Central memory CD8-positive, alpha-beta T cell (primary cell): ENCODE results near the gene COL17A1.

Experiments
- ATAC-seq: fragments of 150-1000 bp; cut with Tn5 transposase; replicated peaks from 2 replicates; pipeline ENCODE4 v1.10.0; 2022; ENCODE audit warnings: mild to moderate bottlenecking, moderate FRiP score, moderate number of reproducible peaks; ENCODE audit not compliant: poor library complexity, severe bottlenecking; ENCODE audit errors: extremely low read depth
- DNase-seq, 2 donors: peaks; one replicate each; pipeline ENCODE4 v3.0.0; 2021; ENCODE audit warnings: low spot score in 2 of 2
- H3K27ac Mint-ChIP-seq: one replicate; pipeline ENCODE4 v1.8.0; 2022; ENCODE audit warnings: low read depth, mild to moderate bottlenecking, moderate library complexity, mixed read lengths
- H3K27me3 Mint-ChIP-seq: one replicate; pipeline ENCODE4 v1.8.0; 2022; ENCODE audit warnings: mixed read lengths
- H3K36me3 Mint-ChIP-seq: one replicate; pipeline ENCODE4 v1.8.0; 2022; ENCODE audit warnings: mild to moderate bottlenecking, moderate library complexity, mixed read lengths; ENCODE audit not compliant: insufficient read depth
- H3K4me1 Mint-ChIP-seq: one replicate; pipeline ENCODE4 v1.8.0; 2022; ENCODE audit warnings: mixed read lengths
- H3K4me3 Mint-ChIP-seq: one replicate; pipeline ENCODE4 v1.8.0; 2022; ENCODE audit warnings: mild to moderate bottlenecking, moderate library complexity, mixed read lengths
- H3K9me3 Mint-ChIP-seq: one replicate; pipeline ENCODE4 v1.8.0; 2022; ENCODE audit warnings: mixed read lengths

COL17A1 gene

DNA sequence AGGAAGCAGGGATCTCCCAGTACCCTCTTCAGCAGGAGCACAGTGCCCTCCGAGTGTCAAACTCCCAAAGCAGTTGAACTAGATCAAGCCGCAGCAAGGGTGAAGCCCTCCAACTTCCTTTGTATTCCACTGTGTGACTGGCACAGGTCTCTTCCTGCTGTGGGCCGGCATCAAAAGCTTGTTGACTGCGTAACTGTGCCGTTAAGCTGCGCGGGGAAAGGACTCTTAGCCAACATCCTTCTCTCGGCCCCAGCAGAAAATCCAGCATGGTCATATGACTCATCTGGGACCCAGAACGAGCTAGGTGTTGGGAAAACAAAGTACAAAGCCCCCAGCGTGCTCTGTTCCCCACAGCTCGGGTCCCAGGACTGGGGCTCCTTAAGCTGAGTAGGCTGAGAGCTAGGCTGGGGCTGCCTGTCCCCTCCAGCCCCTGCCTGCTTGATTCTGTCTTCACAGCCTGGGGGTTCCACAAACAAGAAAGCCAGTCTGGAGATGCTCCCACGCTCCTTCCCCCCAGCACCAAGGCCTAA lies 52.2 kb downstream of the COL17A1 start:
- no peak overlapping the region for H3K27ac Mint-ChIP-seq
- H3K4me3 Mint-ChIP-seq: no peak overlapping the region
- DNase-seq: no peak
- H3K9me3 Mint-ChIP-seq: no peaks in the 10 kb centered on the region
- ATAC-seq: no peak
- peaks cover 12% of the 10 kb centered on the region for H3K36me3 Mint-ChIP-seq
- no peaks in the 10 kb centered on the region for H3K4me1 Mint-ChIP-seq
- no peaks in the 10 kb centered on the region for H3K27me3 Mint-ChIP-seq

DNA sequence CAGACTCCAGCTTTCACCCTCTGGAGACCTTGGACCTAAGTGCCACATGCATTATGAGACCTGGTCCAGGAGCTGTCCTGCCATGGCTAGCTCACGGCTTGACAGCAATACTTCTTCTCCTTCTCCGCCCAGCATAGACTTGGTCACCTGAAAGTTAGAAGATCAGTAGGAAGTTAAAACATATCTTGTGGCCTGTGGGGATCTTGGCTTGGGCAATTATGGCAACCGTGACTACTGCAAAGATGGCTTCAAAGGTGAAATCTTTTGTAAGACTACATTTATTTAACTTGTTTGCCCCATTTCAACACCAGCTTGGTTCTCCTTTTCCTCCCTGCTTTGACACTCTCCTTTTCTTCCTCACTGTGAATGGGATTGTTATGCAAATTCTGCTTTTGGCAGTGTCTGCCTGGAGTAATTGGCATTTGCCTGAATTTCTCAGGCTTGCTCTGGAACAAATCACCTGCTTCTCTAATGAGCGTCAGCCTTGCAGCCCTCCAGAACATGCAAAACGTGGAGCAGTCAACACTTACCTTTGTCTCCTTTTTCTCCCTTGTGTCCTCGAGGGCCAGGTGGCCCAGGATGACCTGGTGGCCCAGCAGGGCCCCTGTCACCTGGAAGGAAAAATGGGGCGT lies 53.4 kb downstream of the COL17A1 start:
- H3K9me3 Mint-ChIP-seq: no peaks in the 10 kb centered on the region
- no peak for ATAC-seq
- no peak for DNase-seq
- peaks cover 12% of the 10 kb centered on the region for H3K36me3 Mint-ChIP-seq
- H3K27ac Mint-ChIP-seq: no peak overlapping the region
- no peaks in the 10 kb centered on the region for H3K27me3 Mint-ChIP-seq
- no peak overlapping the region for H3K4me3 Mint-ChIP-seq
- H3K4me1 Mint-ChIP-seq: no peaks in the 10 kb centered on the region

DNA sequence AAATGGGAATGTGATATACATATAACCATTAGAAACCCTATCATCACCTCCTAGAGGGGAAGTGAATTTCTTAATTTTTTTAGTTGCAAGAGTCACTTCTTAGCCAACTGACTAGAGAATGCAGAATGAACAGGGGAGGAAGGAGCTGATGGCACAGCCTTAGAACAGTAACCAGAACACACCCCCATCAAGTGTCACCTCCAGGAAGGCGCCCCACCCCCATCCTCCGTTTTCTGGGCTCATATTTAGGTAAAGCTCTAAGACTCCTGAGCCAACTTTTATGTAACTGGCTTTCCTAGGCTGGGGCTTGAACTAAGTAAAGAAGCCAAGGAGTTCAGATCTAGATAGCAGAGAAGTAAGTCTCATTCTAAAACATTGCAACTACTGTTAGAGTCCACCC lies 54.0 kb downstream of the COL17A1 start:
- DNase-seq (no peak), ATAC-seq (no peak)
- no peak overlapping the region for H3K4me3 Mint-ChIP-seq
- no peaks in the 10 kb centered on the region for H3K4me1 Mint-ChIP-seq
- no peaks in the 10 kb centered on the region for H3K9me3 Mint-ChIP-seq
- H3K27me3 Mint-ChIP-seq: no peaks in the 10 kb centered on the region
- H3K36me3 Mint-ChIP-seq: peaks cover 12% of the 10 kb centered on the region
- no peak overlapping the region for H3K27ac Mint-ChIP-seq

DNA sequence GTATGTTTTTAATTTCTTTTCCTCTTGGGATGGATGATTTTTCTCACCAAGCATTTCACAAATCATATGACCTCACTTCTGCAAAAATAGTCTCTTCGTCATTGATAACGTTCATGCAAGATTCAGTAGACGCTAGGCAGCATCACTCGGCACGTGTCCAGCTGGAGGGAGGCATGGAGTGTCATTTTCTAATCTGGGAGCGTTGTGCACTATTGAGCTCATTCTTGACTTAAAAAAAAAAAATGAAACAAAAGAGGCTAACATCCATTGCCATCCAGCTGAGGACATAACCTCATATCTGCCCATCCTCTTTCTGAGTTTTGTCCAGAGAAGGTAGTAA lies 56.2 kb downstream of the COL17A1 start:
- H3K27ac Mint-ChIP-seq: no peak overlapping the region
- no peaks in the 10 kb centered on the region for H3K9me3 Mint-ChIP-seq
- ATAC-seq (no peak), DNase-seq (no peak)
- H3K36me3 Mint-ChIP-seq: peaks cover 20% of the 10 kb centered on the region
- H3K4me3 Mint-ChIP-seq: no peak overlapping the region
- no peaks in the 10 kb centered on the region for H3K4me1 Mint-ChIP-seq
- H3K27me3 Mint-ChIP-seq: no peaks in the 10 kb centered on the region

DNA sequence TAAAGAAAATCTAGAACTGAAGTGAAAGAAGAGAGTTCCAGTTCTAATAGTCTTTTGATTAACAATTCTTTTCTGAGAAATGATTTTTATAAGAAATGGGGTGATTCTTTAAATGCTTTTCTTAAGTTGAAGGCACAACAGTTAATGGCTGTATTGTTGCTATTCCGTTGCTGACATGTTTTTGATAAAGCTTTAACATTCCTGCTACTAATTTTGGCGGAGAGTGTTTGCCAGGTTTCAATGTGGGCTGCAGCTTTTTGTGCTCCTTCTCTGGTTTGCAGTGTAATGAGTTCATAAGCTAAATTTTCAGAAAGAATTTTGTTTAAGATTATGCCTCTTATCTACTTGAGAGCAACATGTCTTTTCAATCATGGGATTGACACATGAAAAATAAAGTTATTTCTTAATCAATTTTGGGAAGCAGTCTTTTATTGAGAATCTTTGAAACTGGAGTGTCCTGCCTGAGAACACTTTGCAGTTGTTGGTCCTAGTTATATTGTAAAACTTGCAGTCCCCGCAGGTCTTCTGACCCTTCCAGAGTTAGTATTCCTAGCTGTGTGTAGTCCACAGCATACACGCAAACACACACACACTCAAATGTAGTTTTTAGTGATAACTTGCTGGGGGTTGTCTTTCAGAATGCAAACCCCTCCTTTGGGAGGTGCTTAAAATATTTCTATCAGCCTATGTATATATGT lies 56.7 kb downstream of the COL17A1 start:
- Mint-ChIP-seq H3K27ac (no peak overlapping the region), H3K36me3 (peaks cover 24% of the 10 kb centered on the region), H3K4me3 (no peak overlapping the region), H3K27me3 (no peaks in the 10 kb centered on the region), H3K4me1 (no peaks in the 10 kb centered on the region), H3K9me3 (no peaks in the 10 kb centered on the region)
- ATAC-seq (no peak), DNase-seq (no peak)

DNA sequence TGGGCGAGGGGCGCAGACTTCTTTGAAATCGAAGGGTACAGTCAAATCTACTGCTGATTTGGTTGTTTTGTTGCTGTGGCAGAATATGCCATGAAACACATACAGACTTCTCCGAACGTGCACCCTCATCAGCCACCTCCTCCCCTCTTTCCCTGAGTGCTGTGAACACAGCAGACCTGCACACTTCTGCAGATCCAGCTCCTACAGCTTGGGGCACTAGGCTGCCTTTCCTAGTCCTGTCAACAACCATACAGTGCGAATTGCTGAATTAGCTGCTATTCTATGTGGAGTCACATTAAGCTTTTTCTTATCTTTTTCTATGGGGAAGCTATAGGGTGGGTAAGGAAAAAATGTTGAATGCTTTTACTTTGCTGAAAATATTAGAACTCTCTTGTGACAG lies 57.5 kb downstream of the COL17A1 start:
- no peak overlapping the region for H3K4me3 Mint-ChIP-seq
- no peaks in the 10 kb centered on the region for H3K4me1 Mint-ChIP-seq
- no peaks in the 10 kb centered on the region for H3K9me3 Mint-ChIP-seq
- DNase-seq (no peak), ATAC-seq (no peak)
- H3K27me3 Mint-ChIP-seq: no peaks in the 10 kb centered on the region
- peaks cover 32% of the 10 kb centered on the region for H3K36me3 Mint-ChIP-seq
- no peak overlapping the region for H3K27ac Mint-ChIP-seq

DNA sequence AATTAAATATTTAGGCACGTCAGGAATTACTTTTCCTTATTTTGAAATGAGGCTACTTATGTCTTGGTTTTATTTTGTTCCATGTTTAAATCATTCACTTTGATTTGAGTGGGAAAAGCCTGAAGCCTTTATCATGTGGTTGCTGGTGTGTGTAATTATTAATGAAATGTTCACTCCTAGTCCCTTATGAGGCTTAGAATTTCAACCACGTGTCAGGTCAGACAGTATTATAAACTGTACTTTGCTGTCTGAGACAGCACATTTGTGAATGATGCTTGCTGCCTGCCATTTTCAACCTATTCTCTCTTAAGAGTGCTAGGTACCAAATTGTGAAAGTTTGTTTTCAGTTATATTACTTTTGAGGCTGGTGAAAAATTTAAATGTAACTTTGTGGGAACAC lies 58.9 kb downstream of the COL17A1 start:
- Mint-ChIP-seq H3K27me3 (no peaks in the 10 kb centered on the region), H3K9me3 (no peaks in the 10 kb centered on the region), H3K4me1 (peaks cover 4% of the 10 kb centered on the region), H3K27ac (no peak overlapping the region), H3K4me3 (no peak overlapping the region), H3K36me3 (peaks cover 42% of the 10 kb centered on the region)
- ATAC-seq (no peak), DNase-seq (no peak)

DNA sequence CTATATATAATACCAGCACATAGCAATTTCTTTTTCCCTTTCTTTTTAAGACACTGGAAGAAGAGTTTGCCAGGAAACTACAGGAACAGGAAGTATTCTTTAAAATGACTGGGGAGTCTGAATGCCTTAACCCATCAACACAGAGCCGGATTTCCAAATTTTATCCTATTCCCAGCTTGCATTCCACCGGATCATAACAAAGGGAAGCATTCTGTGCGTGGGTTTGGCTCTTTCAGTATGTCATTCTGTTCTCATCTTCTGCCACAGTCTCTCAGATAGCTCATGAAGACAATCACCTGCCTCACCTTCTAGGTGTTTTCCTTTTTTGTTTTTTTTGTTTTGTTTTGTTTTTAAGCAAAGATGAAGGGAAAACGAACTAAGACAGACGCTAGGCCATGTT lies 60.2 kb downstream of the COL17A1 start:
- Mint-ChIP-seq H3K36me3 (peaks cover 46% of the 10 kb centered on the region), H3K27me3 (no peaks in the 10 kb centered on the region), H3K9me3 (no peaks in the 10 kb centered on the region), H3K4me3 (no peak overlapping the region), H3K27ac (no peak overlapping the region), H3K4me1 (peaks cover 6% of the 10 kb centered on the region)
- DNase-seq (no peak), ATAC-seq (no peak)

DNA sequence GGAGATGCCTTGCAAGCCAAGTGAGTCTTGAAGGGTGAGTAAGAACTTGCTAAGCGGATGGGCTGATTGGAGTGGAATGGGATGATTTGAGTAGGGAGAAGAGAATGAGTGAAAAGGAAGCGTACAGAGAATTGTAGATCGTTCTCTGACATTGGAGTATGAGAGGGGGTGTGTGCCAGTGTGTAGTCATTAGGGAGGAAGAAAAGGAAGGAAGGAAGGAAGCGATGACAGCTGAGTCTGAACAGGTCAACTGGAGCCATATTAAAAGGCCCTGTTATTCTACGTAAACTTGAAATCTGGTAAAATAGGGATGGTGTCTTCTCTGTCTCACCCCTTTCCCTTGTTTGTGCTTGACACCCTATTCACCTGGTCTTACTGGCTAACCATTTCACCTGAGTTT lies 63.7 kb downstream of the COL17A1 start:
- Mint-ChIP-seq H3K4me1 (peaks cover 6% of the 10 kb centered on the region), H3K27ac (peak overlapping the region; percentile 23), H3K9me3 (no peaks in the 10 kb centered on the region)

DNA sequence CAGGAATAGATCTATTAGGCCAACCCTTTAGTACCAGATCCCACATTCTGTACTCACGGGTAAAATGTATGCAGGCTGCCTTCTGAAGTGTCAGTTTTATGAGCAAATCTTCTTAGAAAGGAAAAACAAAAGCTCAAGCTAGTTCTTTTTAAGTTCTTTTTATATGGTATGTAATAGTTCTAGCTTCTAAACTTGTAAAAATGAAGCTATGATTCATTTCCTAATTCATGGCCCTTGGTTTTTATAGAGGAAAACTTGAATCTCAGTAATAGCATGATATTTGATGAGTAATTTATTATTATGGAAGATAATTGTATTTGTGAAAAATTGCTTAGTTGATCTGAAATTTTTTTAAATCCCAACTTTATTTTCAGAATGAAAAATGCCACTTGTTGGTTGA lies 64.4 kb downstream of the COL17A1 start:
- Mint-ChIP-seq H3K4me3 (no peak overlapping the region), H3K36me3 (peaks cover 56% of the 10 kb centered on the region), H3K4me1 (peaks cover 6% of the 10 kb centered on the region), H3K27ac (peak overlapping the region; percentile 23), H3K9me3 (no peaks in the 10 kb centered on the region), H3K27me3 (no peaks in the 10 kb centered on the region)
- ATAC-seq (no peak), DNase-seq (no peak)

More for the DNA sequence above, 63.7 kb downstream of the COL17A1 start:
- DNase-seq (no peak), ATAC-seq (no peak)
- no peaks in the 10 kb centered on the region for H3K27me3 Mint-ChIP-seq
- H3K36me3 Mint-ChIP-seq: peaks cover 56% of the 10 kb centered on the region
- no peak overlapping the region for H3K4me3 Mint-ChIP-seq

DNA sequence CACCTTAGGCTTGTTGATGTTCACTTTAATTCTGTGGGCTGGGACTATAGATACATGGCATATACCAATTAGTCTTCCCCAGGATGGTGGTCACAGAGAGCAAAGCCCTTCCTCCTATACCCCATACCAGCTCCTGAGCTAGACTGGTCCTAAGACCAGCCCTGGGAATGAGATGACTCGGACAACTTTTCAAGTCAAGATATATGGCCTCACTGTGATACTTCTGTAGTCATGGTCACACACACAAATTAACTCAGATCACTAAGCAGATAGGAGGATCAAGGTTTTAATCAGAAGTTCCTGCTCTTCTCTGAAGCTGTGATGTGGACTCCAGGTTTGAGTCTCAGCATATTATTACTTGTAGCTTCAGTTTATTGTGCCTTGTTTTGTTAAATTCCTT lies 65.7 kb downstream of the COL17A1 start:
- H3K36me3 Mint-ChIP-seq: peaks cover 52% of the 10 kb centered on the region
- H3K27ac Mint-ChIP-seq: no peak overlapping the region

DNA sequence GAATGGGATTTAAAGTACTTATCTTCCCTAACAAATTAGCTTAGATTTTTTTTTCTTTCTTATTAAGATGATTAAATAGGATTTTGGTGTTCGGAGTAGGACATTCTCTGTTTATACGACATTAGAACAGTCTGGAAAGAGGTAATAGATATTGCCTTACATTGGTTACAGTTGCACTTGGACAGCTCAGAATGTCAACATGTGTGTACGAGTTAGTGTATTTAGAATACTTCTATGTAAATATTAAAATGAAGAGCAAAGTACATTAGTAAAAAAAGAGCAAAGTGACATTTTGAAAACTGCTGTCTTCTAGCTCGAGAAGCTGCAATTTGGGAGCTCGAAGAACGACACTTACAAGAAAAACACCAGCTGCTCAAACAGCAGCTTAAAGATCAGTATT lies 67.2 kb downstream of the COL17A1 start:
- no peaks in the 10 kb centered on the region for H3K9me3 Mint-ChIP-seq
- DNase-seq: no peak
- no peak overlapping the region for H3K4me3 Mint-ChIP-seq
- H3K27ac Mint-ChIP-seq: no peak overlapping the region
- ATAC-seq: no peak
- no peaks in the 10 kb centered on the region for H3K27me3 Mint-ChIP-seq
- H3K4me1 Mint-ChIP-seq: peaks cover 6% of the 10 kb centered on the region
- peaks cover 45% of the 10 kb centered on the region for H3K36me3 Mint-ChIP-seq

More for the DNA sequence above, 65.7 kb downstream of the COL17A1 start:
- no peak for ATAC-seq
- Mint-ChIP-seq H3K9me3 (no peaks in the 10 kb centered on the region), H3K27me3 (no peaks in the 10 kb centered on the region), H3K4me1 (peaks cover 6% of the 10 kb centered on the region), H3K4me3 (no peak overlapping the region)
- DNase-seq: no peak

DNA sequence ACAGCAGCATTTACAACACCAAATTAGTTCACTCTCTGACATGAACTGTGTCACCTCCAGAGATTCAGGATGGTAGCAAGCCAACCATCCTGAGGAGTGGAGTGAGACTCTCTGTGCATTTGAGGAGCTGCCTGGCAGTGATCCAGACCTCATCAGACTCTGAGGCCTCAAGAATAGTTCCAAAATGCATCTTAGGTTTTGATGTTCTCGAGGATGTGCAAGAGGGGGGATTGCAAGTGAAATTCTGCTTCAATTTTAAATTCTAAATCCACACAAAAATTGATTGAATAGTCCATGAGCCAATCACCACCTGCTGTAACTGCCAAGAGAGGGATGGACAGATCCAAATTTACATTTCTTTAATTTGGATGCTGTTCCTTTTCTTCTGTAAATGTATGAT lies 69.0 kb downstream of the COL17A1 start:
- Mint-ChIP-seq H3K27me3 (no peaks in the 10 kb centered on the region), H3K27ac (no peak overlapping the region), H3K9me3 (no peaks in the 10 kb centered on the region), H3K36me3 (peaks cover 36% of the 10 kb centered on the region), H3K4me1 (peaks cover under 1% of the 10 kb centered on the region), H3K4me3 (no peak overlapping the region)
- DNase-seq: no peak
- ATAC-seq: no peak
